GM20431 (cell line): ENCODE measurements around the gene FOLR1.

Experiments used
- in situ Hi-C: fragments of 300-500 bp; cut with MseI, MboI; formaldehyde crosslinking; loops from one replicate; pipeline ENCODE4 v1.15.0; 2020; ENCODE audit warnings: low sequenced_read_pairs; ENCODE audit not compliant: unreplicated experiment

FOLR1 gene

DNA sequence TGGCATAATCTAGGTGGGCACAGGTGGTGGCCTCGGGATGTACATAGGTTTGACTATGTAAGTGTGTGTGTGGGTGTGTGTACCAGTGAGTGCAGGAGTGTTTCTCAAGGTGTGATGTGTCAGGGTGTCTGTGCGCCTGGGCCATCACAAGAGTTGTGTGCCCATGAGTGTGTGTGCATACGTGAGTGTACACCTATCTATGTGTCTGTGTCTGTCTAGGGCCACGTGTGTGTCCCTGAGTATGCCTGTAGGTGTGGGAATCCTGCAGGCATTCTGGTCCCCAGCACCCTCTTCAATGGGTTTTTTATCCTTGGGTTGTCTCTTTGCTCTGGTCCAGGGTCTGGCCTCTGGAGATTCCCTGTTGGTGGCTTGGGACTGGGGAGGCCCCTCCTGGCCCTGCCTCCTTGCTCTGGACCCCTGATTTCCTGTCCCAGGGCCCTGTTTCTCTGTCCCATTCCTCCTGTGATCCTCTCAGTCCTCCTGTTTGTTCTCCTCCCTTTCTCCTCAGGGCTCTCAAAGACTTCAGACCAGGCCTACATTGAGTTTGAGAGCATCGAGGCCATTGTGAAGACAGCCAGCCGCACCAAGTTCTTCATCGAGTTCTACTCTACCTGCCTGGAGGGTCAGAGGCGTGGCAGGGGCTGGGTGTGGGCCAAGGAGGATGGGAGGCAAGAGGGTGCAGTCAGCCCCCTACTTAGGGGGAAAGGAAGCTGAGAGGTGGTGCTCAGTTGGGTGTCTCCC, 42.0 kb downstream of the FOLR1 start:
- in situ Hi-C loops, result no loop called here

DNA sequence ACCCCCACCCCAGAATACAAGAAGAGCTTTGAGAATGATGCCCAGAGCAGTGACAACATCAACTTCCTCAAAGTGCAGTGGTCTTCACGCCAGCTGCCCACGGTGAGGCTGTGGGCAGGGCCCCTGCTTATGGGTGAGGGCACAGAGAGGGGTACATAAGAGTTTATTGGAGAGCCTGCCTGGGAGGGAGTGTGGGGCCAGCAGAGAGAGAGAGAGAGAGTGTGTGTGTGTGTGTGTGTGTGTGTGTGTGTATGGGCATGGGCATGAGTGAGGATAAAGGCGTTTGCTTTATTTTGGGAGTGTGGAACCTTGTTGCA, 42.5 kb downstream of the FOLR1 start:
- in situ Hi-C loops, result no loop called here

DNA sequence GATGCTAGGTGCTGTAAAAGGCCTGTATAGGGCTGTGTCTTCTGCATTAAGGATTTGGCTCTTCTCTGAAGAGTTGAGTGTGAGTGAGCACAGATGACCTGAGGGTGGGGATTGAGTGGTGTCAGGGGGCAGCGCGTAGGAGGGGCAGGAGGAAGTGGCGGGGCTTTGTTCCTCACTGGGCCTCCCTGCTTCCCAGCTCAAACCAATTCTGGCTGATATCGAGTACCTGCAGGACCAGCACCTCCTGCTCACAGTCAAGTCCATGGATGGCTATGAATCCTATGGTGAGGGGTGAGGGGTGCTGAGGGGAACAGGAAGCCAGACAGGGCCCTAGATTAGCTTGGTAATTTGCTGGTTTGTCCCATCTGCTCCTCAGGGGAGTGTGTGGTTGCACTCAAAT, 43.0 kb downstream of the FOLR1 start:
- in situ Hi-C loops, result no loop called here

DNA sequence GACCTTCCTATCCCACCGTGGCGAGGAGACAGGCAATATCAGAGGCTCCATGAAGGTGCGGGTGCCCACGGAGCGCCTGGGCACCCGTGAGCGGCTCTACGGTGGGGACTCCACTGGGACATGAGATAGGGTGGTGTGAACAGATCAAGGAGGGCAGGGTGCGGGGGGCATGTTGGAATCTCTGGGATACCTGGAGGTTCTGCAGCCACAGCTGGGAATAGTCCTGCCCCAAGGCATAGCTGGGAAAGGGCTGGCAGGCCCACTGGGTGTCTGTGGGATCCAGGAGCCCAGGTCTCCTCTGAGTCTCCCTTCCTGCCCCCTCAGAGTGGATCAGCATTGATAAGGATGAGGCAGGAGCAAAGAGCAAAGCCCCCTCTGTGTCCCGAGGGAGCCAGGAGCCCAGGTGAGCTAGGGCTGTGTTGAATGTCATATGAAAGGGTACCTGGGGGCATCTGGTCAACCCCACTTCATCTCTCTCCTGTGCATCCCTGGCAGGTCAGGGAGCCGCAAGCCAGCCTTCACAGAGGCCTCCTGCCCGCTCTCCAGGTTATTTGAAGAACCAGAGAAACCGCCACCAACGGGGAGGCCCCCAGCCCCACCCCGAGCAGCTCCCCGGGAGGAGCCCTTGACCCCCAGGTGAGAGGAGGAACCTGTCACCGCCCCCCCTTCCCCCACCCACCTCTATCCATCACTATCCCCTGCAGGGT, 43.6 kb downstream of the FOLR1 start:
- in situ Hi-C loops, result no loop called here

DNA sequence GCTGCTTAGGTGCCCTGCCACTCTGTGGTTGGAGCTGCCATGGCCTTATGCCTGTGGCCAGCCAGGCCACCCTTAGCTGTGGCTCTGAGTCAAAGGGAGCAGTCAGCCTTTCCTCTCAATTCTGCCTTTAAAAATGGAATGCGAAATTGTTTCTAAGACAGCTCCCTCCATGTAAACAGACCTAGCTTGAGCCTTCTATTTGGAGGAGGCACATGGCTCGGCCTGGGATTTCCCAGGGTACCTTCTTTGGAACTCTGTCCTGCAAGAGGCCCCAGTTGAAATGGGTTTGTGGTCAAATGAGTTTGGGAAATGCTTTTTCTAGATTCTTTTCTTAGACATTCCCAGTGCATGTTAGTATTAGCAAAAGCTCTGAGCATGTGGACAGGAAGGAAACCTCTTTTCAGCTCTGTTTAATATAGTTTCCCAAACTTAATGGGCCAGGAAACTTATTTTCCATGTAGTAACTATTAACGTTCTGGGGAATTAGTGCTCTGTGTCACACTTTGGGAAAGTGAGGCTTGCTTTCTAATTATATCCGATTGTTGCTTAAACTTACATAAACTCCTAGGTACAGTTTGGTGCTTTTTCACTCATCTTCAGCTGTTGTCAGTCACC, 44.2 kb downstream of the FOLR1 start:
- in situ Hi-C loops, result no loop called here

DNA sequence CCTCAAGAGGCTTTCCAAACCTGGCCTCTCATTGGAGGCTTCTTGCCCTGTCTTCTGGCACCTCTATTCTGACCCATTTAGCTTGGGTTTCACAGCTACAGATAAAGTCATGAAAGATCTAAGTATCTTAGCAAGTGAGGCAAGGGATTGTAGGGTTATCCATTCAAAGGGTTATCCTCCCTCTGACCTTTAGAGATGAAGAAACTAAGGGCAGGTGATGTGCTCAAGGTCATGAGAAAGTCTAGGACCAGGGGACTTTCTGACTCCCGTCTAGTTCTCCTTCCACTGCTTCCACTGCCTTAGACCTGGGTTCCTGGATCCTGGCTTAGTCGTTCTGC, 44.8 kb downstream of the FOLR1 start:
- in situ Hi-C loops, result no loop called here

DNA sequence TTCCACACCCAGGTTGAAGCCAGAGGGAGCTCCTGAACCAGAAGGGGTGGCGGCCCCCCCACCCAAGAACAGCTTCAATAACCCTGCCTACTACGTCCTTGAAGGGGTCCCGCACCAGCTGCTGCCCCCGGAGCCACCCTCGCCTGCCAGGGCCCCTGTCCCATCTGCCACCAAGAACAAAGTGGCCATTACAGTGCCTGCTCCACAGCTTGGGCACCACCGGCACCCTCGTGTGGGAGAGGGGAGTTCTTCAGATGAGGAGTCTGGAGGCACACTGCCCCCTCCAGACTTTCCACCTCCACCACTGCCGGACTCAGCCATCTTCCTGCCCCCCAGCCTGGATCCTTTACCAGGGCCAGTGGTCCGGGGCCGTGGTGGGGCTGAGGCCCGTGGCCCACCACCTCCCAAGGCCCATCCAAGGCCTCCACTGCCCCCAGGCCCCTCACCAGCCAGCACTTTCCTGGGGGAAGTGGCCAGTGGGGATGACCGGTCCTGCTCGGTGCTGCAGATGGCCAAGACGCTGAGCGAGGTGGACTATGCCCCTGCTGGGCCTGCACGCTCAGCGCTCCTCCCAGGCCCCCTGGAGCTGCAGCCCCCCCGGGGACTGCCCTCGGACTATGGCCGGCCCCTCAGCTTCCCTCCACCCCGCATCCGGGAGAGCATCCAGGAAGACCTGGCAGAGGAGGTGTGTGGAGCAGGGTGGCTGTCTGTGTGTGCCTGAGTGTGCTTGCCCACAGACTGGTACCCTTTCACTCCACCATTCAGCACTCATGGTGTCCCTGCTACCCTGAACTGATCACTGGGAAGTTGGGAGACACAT, 45.4 kb downstream of the FOLR1 start:
- in situ Hi-C loops, result no loop called here

DNA sequence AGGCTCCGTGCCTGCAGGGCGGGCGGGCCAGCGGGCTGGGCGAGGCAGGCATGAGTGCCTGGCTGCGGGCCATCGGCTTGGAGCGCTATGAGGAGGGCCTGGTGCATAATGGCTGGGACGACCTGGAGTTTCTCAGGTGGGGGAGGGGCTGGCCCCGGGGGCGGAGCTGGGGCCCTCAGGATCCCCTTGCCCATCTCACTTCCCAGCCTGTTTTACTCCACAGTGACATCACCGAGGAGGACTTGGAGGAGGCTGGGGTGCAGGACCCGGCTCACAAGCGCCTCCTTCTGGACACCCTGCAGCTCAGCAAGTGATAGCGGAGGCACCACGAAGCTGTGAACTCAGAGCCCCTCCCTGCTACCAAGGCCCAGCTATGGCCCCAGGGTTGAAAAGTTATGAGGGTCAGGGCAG, 46.1 kb downstream of the FOLR1 start:
- in situ Hi-C loops, result no loop called here

DNA sequence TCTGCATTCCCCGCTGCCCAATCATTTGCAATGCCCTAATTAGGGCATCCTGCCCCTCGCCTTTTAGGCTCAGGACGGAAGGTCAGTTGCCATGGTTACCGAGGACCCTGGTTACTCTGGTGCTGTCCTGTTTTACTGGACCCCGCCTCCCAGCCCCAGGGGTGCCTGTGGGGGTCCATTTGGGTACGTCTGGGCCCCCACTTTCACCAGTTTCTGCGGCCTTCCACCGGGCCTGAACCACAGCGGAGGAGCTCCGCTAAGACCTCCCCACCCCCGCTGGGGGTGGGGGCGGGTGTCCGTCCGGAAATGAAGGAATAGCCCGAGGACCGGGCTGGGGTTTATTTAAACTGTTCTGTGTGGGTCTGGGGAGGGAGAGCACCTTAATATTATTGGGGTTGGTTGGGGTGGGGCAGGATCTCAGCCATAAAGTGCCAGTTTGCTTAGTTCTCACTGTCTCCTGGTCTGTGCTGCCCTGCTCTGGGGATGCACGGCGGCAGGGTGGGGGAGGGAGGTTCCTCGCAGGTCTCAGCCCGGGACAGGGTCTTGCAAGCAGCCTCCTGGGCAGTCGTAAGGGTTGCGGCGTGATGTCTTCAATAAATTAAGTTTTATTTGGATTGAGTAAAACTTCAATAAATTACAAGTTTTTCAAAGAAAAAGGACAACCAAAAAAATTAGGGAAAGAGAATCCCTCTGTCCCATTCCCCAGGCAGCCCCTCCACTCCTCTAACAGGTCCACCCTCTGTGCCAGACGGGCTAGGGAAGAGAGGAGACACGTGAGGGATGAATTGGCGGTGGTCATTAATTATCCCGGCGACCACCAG, 46.8 kb downstream of the FOLR1 start:
- in situ Hi-C loops, result no loop called here

DNA sequence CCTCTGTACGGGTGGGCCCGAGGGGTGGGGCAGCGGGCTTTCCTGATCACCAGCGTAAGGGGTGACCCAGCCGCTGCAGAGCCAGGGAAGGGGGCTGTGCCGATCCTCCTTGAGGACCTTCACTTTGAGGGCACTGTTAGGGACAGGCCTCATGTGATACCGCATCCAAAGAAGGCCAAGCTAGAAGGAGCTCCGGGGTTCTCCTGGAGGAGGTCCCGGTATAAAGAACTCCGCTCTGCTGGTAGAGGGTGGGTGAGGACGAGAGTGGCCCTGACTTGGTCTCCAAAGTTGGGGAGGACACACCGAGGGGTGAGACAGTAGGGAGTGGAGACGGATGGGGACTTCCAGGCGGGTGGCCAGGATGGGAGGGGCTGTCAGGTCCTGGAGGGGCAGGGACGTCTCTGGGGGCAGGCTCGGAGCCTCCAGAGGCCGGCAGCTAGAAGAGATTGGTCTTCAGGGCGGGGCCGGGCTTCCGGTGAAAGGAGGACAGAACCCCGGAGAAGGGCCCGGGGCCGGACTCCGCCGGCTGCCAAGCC, 47.4 kb downstream of the FOLR1 start:
- in situ Hi-C loops, result no loop called here

DNA sequence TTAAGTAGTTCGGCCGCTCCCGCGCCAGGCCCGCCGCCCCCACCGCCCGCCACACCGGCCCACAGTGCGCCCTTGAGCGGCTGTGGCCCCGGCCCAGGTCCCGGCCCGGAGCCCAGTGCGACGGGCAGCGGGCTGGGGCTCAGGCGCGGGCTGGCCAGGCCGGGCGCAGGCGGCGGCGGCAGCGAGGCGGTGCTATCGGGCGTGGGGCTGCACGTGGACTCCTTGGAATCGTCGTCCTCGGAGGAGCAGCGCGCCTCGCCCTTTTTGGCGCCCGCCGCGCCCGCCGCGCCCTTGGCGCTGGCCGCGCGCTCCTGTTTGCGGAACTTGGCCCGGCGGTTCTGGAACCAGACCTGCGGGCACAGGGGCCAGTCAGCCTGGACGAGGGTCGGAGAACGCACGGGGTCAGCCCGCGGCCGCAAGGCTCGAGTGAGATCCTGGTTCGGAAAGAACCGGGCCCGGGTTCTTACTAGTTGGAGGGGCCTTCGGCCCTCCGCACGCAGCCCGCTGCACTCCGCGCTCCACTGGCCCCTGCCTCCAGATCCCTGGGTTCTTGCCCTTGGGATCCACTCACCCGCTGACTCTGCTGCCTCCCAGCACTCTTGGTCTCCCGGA, 48.0 kb downstream of the FOLR1 start:
- in situ Hi-C loops, result no loop called here

DNA sequence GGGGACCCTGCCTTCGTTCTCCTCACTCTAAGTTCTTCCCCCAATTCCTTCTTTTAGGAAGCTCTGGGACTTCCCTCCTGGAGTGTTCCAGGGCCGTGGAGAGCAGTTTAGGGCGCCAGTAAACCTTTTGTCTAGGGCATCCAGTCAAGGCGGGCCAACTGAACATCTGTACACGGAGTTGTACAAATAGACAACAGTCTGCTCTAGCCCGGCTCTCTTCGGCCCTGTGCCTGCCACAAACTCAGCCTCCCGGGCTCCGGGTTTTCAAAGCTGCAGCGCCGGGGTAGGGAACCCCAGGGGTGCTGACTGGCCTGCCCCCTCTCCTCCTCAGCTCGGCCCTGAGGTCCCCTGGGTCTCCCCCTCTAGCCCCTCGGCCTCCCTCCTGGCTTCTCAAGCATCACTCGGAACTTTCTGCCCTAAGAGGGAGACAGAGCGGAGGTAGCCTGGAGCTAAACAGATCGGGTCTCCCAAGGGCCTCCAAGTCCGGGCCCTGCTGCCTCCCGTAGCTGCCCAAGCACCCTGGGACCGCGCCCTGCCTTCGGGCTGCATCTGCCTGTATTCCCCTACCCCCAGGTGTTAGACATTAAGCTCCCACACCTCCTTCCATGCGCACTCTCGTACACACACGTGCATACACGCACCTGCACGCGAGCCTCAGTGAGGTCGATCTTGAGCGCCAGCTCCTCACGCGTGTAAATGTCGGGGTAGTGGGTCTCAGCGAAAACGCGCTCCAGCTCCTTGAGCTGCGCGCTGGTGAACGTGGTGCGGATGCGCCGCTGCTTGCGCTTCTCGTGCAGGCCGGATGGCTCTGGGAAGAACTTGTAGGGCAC, 48.7 kb downstream of the FOLR1 start:
- in situ Hi-C loops, result no loop called here

DNA sequence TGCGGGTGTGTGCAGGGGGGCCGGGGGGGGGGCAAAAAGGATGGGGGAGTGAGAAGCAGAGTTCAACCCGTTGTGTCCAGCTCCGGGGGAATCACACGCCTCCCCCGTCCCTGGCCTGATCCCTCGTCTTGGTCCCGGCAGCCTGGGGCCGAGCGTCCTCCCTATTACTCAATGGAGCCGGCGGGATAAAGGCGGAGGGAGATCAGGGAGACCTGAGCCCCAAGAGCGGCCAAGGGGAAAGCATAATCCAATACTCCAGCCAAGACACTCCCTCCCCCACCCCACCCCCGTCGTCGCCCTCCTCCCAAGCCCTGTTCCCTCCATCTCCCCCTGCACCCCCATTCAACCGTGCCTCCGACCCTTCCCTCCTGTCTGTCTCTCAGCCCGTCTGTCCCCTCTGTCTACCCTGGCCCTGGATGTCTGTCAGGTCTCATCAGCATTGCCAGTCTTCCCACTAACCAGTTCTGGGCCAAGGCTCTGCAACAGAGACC, 49.4 kb downstream of the FOLR1 start:
- in situ Hi-C loops, result no loop called here

DNA sequence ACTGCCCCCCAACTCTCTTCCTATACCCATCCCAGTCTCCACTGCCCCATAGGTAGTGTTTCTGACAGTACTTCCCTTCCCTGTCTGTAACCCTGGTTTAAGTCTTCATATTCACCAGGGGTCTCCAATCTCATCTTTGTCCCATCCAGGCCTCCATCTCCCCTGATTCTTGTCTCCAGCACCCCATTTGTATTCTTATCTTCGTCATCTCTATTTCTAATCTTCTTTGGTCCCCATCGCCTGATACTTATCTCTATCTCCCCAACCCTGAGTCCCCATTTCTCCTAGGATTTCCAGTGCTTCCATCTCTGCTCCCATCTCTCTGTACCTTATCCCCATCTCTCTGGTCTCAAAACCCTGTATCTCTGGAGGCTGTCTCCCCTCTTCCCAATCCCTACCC, 50.2 kb downstream of the FOLR1 start:
- in situ Hi-C loops, result no loop called here

DNA sequence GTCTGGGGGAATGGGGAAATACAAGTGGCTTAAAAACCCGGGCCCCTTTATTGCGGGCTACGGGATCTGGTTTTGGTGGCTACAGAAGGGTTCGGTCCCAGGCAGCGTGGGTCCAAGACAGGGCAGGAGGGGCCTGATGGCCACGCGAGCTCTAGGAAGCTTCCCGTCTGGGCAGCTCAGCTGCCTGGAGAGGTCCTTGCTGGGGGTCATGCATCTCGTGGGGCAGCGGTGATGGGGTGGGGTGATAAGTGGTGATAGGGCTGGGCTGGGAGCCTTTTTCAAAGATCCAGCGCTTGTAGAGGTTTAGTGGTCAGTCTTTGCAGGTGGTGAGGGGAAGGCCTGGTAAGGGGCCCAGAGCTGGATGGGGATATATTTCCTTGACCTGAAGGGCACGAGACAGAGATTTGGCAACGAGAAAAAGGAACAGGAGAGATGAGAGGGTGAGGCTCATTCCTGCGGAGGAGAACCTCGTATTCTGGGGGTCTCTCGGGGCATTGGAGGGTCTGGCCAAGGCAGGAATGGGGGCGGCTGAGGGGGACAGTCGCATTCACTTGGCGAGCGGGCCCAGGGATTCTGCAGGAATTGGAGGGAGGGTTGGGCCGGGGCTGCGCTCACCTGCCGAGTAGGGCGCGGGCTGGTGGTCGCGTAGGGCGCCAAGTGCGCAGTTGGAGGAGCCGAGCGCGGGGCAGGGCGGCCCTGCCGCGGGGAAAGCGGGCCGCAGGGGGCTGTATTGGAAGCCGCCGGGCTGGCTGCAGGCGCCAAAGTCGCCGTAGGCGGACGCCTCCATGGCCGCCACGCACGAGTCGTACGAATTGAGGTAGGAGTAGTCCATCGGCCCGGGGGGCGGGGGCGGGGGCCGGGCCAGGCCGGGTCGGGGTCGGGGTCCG, 51.5 kb downstream of the FOLR1 start:
- in situ Hi-C loops, result no loop called here

DNA sequence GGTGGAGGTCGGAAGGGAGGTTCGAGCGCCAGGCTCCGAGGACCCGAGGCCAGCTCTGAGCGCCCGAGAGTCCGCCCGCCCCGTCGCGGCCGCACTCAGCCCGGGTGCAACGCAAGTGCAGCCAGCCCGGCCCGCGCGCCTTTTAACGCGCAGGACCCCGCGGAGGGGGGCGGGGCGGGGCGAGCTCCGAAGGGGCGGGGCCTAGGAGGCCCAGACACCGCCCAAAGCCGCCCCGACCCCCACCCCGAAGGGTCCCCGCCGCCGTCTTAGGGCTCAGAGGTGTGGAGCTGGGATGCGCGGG, 52.1 kb downstream of the FOLR1 start, which contains the start of gene PHOX2A:
Gene PHOX2A, minus strand, starts transcription at position 117 of the 301 bp plus-strand sequence. CDS start 172 bp downstream, outside the sequence.
- in situ Hi-C loops, result no loop called here
